AG04449 (cell line): ENCODE results near the gene NPAS3.

ENCODE experiments used
- CTCF ChIA-PET: fragments of 350-600 bp; formaldehyde crosslinking; extraction: SDS; loops from one replicate; lab custom pipeline; 2021; ENCODE audit warnings: antibody characterized with exemption; lab: Yijun Ruan, JAX
- POLR2A ChIA-PET: fragments of 400-600, 350-600 bp; formaldehyde crosslinking; extraction: SDS; loops from one replicate; lab custom pipeline; 2020; ENCODE audit warnings: antibody characterized with exemption, inconsistent platforms; lab: Yijun Ruan, JAX
- DNase-seq: peaks from one replicate; pipeline ENCODE4 v3.0.0-alpha.2; 2010; ENCODE audit warnings: low read depth, low spot score
- H3K4me3 ChIP-seq: 2 replicates; pipeline ENCODE4 v1.5.1; 2011; ENCODE audit warnings: low read depth, mild to moderate bottlenecking, control low read depth, low read length
- TF ChIP-seq, protein P1 (sequence below): IDR thresholded peaks from one replicate; pipeline ENCODE4 v1.5.1; 2011; ENCODE audit warnings: mild to moderate bottlenecking, moderate library complexity, low read length, control low read depth, inconsistent platforms; ENCODE audit not compliant: insufficient read depth; ENCODE audit errors: missing control alignments

NPAS3 gene

GRCh38 chr14:33483110-33483509, 544.4 kb downstream of the NPAS3 start:
- DNase-seq = no peak
- no peak overlapping the region for H3K4me3 ChIP-seq
- CTCF ChIA-PET = no interaction called here
- TF ChIP-seq, protein P1, sequence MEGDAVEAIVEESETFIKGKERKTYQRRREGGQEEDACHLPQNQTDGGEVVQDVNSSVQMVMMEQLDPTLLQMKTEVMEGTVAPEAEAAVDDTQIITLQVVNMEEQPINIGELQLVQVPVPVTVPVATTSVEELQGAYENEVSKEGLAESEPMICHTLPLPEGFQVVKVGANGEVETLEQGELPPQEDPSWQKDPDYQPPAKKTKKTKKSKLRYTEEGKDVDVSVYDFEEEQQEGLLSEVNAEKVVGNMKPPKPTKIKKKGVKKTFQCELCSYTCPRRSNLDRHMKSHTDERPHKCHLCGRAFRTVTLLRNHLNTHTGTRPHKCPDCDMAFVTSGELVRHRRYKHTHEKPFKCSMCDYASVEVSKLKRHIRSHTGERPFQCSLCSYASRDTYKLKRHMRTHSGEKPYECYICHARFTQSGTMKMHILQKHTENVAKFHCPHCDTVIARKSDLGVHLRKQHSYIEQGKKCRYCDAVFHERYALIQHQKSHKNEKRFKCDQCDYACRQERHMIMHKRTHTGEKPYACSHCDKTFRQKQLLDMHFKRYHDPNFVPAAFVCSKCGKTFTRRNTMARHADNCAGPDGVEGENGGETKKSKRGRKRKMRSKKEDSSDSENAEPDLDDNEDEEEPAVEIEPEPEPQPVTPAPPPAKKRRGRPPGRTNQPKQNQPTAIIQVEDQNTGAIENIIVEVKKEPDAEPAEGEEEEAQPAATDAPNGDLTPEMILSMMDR = no peak
- POLR2A ChIA-PET = no interaction called here

DNA sequence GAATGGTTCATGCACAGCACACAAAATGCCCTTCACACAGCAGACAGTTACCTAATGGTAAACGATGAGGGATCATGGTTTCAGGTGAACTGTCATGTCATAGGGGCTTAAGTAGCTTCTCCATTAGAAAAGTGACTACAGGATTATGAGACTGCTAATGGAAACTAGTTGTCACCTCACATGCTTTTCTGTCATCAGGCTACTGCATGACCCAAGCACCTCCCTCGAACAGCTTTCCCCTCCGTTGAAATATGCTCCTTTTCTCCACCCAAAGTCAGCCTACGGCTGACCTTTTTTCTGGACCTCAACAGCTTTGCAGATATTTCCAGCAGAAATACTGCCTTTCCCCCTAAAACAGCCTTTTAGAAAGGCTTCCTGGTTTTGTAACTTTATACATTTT, 544.9 kb downstream of the NPAS3 start:
- ChIA-PET CTCF (no interaction called here), POLR2A (no interaction called here)
- DNase-seq = no peak
- TF ChIP-seq, protein P1 = no peak
- H3K4me3 ChIP-seq = no peak overlapping the region

DNA sequence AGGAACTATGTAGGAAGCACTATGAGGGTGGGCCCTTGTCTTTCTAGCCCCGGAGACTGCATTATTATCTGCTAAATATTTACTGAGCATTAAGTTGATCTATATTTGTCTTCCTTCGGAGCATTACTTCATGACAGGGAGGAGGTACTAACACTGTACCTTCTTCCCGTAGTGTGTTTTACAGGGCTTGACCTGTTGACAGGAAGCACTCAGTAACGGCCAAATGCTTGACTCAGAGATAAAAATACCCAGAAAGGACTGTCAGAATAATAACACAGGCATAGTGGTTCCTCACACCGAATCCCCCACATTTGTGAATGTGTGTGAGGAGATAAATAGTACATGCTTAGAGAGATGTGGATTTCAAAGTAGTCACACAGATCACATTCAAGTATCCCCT, 545.6 kb downstream of the NPAS3 start:
- no peak for DNase-seq
- ChIA-PET POLR2A (no interaction called here), CTCF (no interaction called here)
- TF ChIP-seq, protein P1 = no peak
- H3K4me3 ChIP-seq = no peak overlapping the region

DNA sequence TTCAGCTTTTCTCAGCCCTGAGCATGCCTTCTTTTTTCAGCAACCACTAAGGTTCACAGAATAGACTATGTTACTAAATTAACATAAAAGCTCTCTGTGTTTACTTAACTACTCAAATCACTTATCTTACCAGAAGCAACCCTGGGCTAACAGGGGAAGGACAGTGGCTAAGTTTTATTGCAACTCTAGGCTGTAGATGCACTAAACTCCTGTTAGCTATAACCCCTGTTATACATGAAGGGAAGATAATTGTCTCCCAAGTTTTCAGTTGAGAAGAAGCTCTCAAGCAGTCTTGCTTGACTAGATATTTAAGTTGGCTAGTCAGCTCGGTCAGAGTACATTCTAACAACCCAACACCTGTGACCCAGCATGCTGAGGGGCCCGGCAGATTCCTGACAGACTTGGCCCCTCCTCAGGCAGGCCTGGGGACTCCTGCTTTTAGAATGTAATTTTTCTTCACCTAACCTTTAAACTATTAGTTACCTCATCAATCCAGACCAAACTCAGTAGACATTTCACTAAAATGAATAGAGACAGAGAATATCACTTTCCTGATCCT, 547.7 kb downstream of the NPAS3 start:
- TF ChIP-seq, protein P1 = no peak
- ChIA-PET POLR2A (no interaction called here), CTCF (no interaction called here)
- DNase-seq = no peak
- no peak overlapping the region for H3K4me3 ChIP-seq

DNA sequence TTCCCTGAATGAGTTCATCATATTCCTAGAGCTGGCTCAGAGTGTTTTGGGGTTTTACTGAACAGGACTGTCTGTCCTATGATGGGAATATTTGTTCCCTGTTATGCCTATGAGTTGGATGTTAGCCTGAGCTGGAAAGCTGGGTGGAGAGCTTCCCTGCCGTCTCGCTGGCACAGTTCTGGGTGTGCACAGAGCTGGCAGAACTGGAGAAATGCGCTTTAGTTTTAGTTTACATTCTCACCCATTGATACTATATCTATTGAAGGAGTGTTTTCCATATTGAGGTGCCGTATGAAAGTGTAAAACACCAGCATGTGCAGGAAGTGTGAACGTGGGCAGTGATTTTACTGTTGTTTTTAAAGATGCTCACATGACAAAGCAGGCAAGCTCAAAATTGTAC, 549.9 kb downstream of the NPAS3 start:
- TF ChIP-seq, protein P1 = no peak
- DNase-seq = no peak
- CTCF ChIA-PET = interaction anchor here (1.5 kb wide), 1 partner anchor 304 kb away, joined by 4 read pairs; no protein-coding TSS in a partner anchor
- no peak overlapping the region for H3K4me3 ChIP-seq
- POLR2A ChIA-PET = no interaction called here

DNA sequence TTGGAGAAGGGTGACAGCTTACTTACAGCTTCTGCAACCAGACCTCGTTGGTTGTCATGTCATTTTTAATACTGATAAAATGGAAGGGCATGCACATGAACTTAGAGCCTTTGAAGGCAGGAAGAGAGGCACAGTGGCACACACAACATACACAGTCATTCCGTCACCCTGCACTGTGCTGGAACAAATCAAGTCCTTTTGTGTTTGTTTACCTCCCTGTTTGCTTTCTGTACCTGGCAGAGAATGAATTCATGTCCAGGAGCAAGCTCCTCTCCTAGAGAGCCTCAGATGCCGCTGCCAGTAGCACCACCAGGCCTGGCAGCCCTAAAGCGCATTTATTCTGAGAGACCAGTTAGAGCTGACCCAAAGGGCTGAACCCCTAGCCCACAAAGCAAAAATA, 551.9 kb downstream of the NPAS3 start:
- no peak for DNase-seq
- H3K4me3 ChIP-seq = no peak overlapping the region
- ChIA-PET CTCF (no interaction called here), POLR2A (no interaction called here)
- TF ChIP-seq, protein P1 = no peak
